Fibroblast of lung (primary cell): Measurements from ENCODE around the gene APBA1.

Source experiments
- CTCF ChIP-seq, 2 donors: IDR thresholded peaks in 1 of 2; conservative IDR thresholded peaks in 1 of 2; 1 replicate in 1 of 2; 2 replicates in 1 of 2; pipeline ENCODE4 v1.5.1; 2011 to 2012; ENCODE audit warnings: low read length in 2 of 2, control low read depth in 1 of 2, inconsistent platforms in 1 of 2, low read depth in 1 of 2, mild to moderate bottlenecking in 1 of 2
- EZH2 ChIP-seq: IDR thresholded peaks from 2 replicates; pipeline ENCODE4 v1.5.1; 2012; ENCODE audit warnings: low read length, control low read depth, mild to moderate bottlenecking; ENCODE audit errors: missing control alignments

DNA sequence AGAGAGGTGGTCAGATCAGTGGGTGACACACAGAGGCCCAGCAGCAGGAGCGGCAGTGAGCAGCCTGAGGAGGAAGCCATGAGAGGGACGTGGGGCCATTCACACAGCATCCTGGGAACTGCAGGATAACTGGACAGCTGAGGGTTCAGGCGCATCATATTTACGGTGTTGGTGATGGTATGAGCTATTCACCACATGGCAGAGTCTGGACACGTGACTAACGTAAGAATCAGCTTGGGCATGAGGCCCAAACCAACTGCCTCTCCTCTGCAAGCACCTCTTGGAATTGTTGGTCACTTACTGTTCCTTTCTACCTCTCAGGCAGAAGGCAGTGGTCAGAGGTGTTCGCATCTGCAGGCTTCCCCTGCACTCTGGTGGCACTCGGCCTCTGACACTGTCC is 206.0 kb downstream of the APBA1 start:
- no peak for TF ChIP-seq CTCF (conservative IDR thresholded peaks at IDR 0.05 in 1 of 2, IDR thresholded peaks at IDR 0.05 in 1 of 2; ENCODE audit: low read depth in 1 of 2, low read length in 2 of 2)
- no peak for TF ChIP-seq EZH2
